EL (cell line): Measurements from ENCODE around the gene SOCS1.

Experiments
- DNase-seq: peaks from one replicate; pipeline ENCODE4 v3.0.0-alpha.2; 2016

The SOCS1 gene

GRCh38 chr16:11241480-11242204, 14.4 kb downstream of the SOCS1 start:
- no peak for DNase-seq

GRCh38 chr16:11240636-11241473, 15.1 kb downstream of the SOCS1 start:
- no peak for DNase-seq

- no peak for DNase-seq
Observed at GRCh38 chr16:11239644-11240632, 16.1 kb downstream of the SOCS1 start.

GRCh38 chr16:11238272-11239202, 17.5 kb downstream of the SOCS1 start:
- DNase-seq: no peak

GRCh38 chr16:11236461-11237254, 19.3 kb downstream of the SOCS1 start:
- no peak for DNase-seq

- no peak for DNase-seq
Observed at GRCh38 chr16:11235703-11235991, 20.4 kb downstream of the SOCS1 start.

GRCh38 chr16:11234884-11235702, 20.9 kb downstream of the SOCS1 start:
- DNase-seq: peak; percentile 17

- peak; percentile 41 for DNase-seq
Observed at GRCh38 chr16:11233727-11234376, 22.2 kb downstream of the SOCS1 start.

GRCh38 chr16:11232852-11233726, 22.9 kb downstream of the SOCS1 start:
- DNase-seq: no peak

- DNase-seq: no peak
Observed at GRCh38 chr16:11232302-11232851, 23.6 kb downstream of the SOCS1 start.

- DNase-seq: no peak
Observed at GRCh38 chr16:11231367-11231970, 24.5 kb downstream of the SOCS1 start.

- DNase-seq: no peak
Observed at GRCh38 chr16:11229906-11230305, 26.1 kb downstream of the SOCS1 start.

GRCh38 chr16:11229432-11229831, 26.6 kb downstream of the SOCS1 start:
- DNase-seq: no peak

- no peak for DNase-seq
Observed at GRCh38 chr16:11225677-11226549, 30.1 kb downstream of the SOCS1 start.

- DNase-seq: no peak
Observed at GRCh38 chr16:11224894-11225676, 30.9 kb downstream of the SOCS1 start.
